Esophagus muscularis mucosa (tissue), 3 donors: ENCODE results near the gene WNT6.

Experiments used
- POLR2A ChIP-seq: fragments of 450-650 bp; IDR thresholded peaks from one replicate; pipeline ENCODE4 v1.6.1; 2017; ENCODE audit warnings: antibody characterized with exemption, moderate library complexity, mild to moderate bottlenecking, low read depth
- POLR2AphosphoS5 ChIP-seq, 2 donors: sonication (generic); formaldehyde crosslinking; IDR thresholded peaks; one replicate each; pipeline ENCODE4 v1.6.1; 2017; ENCODE audit warnings: antibody characterized with exemption in 2 of 2
- TF ChIP-seq, protein P1 (sequence below), 3 experiments: fragments of 200-600 bp in 2 of 3; fragments of 450-650 bp in 1 of 3; sonication (generic) in 2 of 3; IDR thresholded peaks; one replicate each; pipeline ENCODE4 v1.5.1; 2017 to 2019; ENCODE audit warnings: antibody characterized with exemption in 3 of 3, mild to moderate bottlenecking in 2 of 3, moderate library complexity in 1 of 3

GRCh38 chr2:218834685-218835084, 24.9 kb upstream of the WNT6 start:
- TF ChIP-seq, protein P1, sequence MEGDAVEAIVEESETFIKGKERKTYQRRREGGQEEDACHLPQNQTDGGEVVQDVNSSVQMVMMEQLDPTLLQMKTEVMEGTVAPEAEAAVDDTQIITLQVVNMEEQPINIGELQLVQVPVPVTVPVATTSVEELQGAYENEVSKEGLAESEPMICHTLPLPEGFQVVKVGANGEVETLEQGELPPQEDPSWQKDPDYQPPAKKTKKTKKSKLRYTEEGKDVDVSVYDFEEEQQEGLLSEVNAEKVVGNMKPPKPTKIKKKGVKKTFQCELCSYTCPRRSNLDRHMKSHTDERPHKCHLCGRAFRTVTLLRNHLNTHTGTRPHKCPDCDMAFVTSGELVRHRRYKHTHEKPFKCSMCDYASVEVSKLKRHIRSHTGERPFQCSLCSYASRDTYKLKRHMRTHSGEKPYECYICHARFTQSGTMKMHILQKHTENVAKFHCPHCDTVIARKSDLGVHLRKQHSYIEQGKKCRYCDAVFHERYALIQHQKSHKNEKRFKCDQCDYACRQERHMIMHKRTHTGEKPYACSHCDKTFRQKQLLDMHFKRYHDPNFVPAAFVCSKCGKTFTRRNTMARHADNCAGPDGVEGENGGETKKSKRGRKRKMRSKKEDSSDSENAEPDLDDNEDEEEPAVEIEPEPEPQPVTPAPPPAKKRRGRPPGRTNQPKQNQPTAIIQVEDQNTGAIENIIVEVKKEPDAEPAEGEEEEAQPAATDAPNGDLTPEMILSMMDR (IDR thresholded peaks at IDR 0.05) = no peak
- TF ChIP-seq POLR2A (no peak), POLR2AphosphoS5 (IDR thresholded peaks at IDR 0.05) (no peak)
